ENCODE data around the gene CALD1.
"Not testable (repeated sequence)": the region's sequence is repeated elsewhere in the genome, so short reads cannot be mapped to it uniquely, and the experiment has no call there.

The CALD1 gene

DNA sequence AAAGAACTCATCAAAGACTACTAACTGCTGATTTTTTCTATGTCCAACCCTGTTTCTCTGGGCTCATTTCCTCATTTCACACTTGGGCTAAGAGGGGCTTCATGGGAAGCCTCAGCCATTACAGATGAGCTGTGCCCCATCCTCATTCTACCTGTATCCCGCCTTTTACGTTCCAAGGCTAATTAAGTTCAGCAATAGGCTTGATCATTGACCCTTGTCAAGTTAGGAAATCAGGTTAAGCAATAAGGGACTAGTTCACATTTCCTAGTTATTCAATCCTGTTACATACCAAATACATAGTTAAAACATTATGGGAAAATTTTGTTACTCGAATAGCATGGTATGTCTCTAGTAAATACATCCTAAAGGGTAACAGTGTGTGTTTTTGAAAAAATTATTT, 177.6 kb downstream of the CALD1 start:
- Histone ChIP-seq H3K36me3 (ENCODE audit: control insufficient read depth in 4 of 4, insufficient read depth in 4 of 4, low read length in 3 of 4) (no peaks in the 10 kb centered on the region), H3K4me1 (ENCODE audit: control extremely low read depth in 1 of 4, control insufficient read depth in 4 of 4, insufficient read depth in 4 of 4, low read length in 3 of 4) (no peaks in the 10 kb centered on the region), H3K9me3 (ENCODE audit: control extremely low read depth in 1 of 5, control insufficient read depth in 4 of 5, insufficient read depth in 2 of 5, low read depth in 1 of 5, low read length in 4 of 5) (no peaks in the 10 kb centered on the region), H3K4me3 (ENCODE audit: control insufficient read depth in 1 of 7, extremely low read depth in 1 of 7, insufficient read depth in 4 of 7, low read depth in 2 of 7, low read length in 6 of 7) (no peak overlapping the region), H3K27me3 (replicated peaks in 2 of 5; ENCODE audit: control insufficient read depth in 4 of 5, insufficient read depth in 5 of 5, low read length in 4 of 5) (no peaks in the 10 kb centered on the region), H3K27ac (ENCODE audit: insufficient read depth in 1 of 2, low read depth in 1 of 2, low read length in 2 of 2, poor library complexity in 1 of 2, severe bottlenecking in 2 of 2) (no peak overlapping the region)
- no peak for DNase-seq
- ChIA-PET CTCF (no interaction called here), POLR2A (no interaction called here)
- WGBS (ENCODE audit: insufficient coverage): no CpG with 5 or more reads among the region's 3 CpGs

DNA sequence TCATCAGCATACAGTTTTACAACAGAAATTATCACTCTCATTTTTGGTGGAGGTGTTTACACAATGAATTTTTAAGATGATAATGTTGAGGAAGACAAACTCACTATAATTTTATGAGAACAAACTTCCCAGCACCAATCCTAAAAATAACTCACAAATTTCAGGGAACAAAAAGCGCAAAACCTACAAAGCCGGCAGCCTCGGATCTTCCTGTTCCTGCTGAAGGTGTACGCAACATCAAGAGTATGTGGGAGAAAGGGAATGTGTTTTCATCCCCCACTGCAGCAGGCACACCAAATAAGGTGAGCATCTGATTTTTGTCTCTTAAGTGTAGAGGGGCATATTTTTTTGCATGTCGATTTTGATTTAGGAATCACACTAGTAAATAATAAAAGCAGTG, 180.4 kb downstream of the CALD1 start:
- no peak overlapping the region for H3K27ac ChIP-seq (ENCODE audit: insufficient read depth in 1 of 2, low read depth in 1 of 2, low read length in 2 of 2, poor library complexity in 1 of 2, severe bottlenecking in 2 of 2)
- WGBS (ENCODE audit: insufficient coverage): 95% methylated on average over 3 of the region's 5 CpGs
- no peaks in the 10 kb centered on the region for H3K27me3 ChIP-seq (replicated peaks in 2 of 5; ENCODE audit: control insufficient read depth in 4 of 5, insufficient read depth in 5 of 5, low read length in 4 of 5)
- ChIA-PET CTCF (interaction anchor here (0.8 to 1.7 kb wide), 2 partner anchors 9 to 26 kb away, joined by 3 to 6 read pairs; partner anchors contain the start of gene AGBL3), POLR2A (interaction anchor here (0.7 kb wide), 1 partner anchor 177 kb away, joined by 3 read pairs; no protein-coding TSS in a partner anchor)
- DNase-seq: no peak
- H3K4me1 ChIP-seq (ENCODE audit: control extremely low read depth in 1 of 4, control insufficient read depth in 4 of 4, insufficient read depth in 4 of 4, low read length in 3 of 4): no peaks in the 10 kb centered on the region
- no peaks in the 10 kb centered on the region for H3K36me3 ChIP-seq (ENCODE audit: control insufficient read depth in 4 of 4, insufficient read depth in 4 of 4, low read length in 3 of 4)
- no peaks in the 10 kb centered on the region for H3K9me3 ChIP-seq (ENCODE audit: control extremely low read depth in 1 of 5, control insufficient read depth in 4 of 5, insufficient read depth in 2 of 5, low read depth in 1 of 5, low read length in 4 of 5)
- no peak overlapping the region for H3K4me3 ChIP-seq (ENCODE audit: control insufficient read depth in 1 of 7, extremely low read depth in 1 of 7, insufficient read depth in 4 of 7, low read depth in 2 of 7, low read length in 6 of 7)

DNA sequence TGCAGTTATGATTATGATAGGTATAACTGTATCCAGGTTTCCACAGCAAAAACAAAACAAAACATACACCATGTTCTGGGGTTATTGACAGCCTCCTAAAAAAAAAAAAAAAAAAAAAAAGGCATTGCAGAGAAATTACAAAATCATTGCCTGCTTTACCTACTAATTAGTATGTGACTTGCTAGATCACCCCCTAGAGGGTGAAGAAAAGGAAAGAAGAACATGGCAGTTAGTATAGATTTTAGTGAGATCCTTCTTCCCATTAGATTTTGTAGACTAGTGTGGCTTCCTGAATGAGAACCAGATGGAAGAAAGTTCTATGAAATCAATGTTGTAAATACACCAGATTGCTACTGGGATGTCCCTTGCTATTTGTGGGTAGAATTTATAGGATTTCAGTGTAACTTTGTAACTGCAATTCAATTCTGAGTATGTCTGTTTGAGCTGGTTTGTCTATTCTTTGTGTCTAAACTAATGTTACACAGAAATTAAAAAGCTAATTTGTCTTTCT, 182.9 kb downstream of the CALD1 start:
- Histone ChIP-seq H3K27ac (ENCODE audit: insufficient read depth in 1 of 2, low read depth in 1 of 2, low read length in 2 of 2, poor library complexity in 1 of 2, severe bottlenecking in 2 of 2) (no peak overlapping the region), H3K4me3 (ENCODE audit: control insufficient read depth in 1 of 7, extremely low read depth in 1 of 7, insufficient read depth in 4 of 7, low read depth in 2 of 7, low read length in 6 of 7) (no peak overlapping the region), H3K36me3 (ENCODE audit: control insufficient read depth in 4 of 4, insufficient read depth in 4 of 4, low read length in 3 of 4) (no peaks in the 10 kb centered on the region), H3K27me3 (replicated peaks in 2 of 5; ENCODE audit: control insufficient read depth in 4 of 5, insufficient read depth in 5 of 5, low read length in 4 of 5) (no peaks in the 10 kb centered on the region), H3K9me3 (ENCODE audit: control extremely low read depth in 1 of 5, control insufficient read depth in 4 of 5, insufficient read depth in 2 of 5, low read depth in 1 of 5, low read length in 4 of 5) (no peaks in the 10 kb centered on the region), H3K4me1 (ENCODE audit: control extremely low read depth in 1 of 4, control insufficient read depth in 4 of 4, insufficient read depth in 4 of 4, low read length in 3 of 4) (no peaks in the 10 kb centered on the region)
- ChIA-PET CTCF (no interaction called here), POLR2A (no interaction called here)
- DNase-seq: peak in 2 of 3 donors; percentile 21 to 37

DNA sequence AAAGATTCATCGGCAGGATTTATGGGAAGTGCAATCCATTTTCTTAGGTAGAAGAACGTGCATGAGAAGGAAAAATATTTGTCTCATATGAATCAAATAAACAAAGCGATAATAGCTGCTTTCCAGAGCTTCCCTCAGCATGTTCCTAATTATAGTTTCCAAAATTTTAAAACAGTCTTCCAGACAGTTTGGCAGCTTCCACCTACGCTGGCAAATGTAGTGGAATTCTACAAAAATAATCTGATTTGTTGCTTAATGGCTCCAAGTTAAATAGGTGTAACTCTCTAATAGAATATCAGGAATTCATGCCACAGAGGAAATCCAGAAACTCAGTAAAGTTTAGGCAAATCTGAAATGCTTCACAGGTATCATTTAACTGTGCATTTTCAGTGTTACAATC, 183.6 kb downstream of the CALD1 start:
- Histone ChIP-seq H3K27me3 (replicated peaks in 2 of 5; ENCODE audit: control insufficient read depth in 4 of 5, insufficient read depth in 5 of 5, low read length in 4 of 5) (no peaks in the 10 kb centered on the region), H3K27ac (ENCODE audit: insufficient read depth in 1 of 2, low read depth in 1 of 2, low read length in 2 of 2, poor library complexity in 1 of 2, severe bottlenecking in 2 of 2) (no peak overlapping the region), H3K4me1 (ENCODE audit: control extremely low read depth in 1 of 4, control insufficient read depth in 4 of 4, insufficient read depth in 4 of 4, low read length in 3 of 4) (no peaks in the 10 kb centered on the region), H3K9me3 (ENCODE audit: control extremely low read depth in 1 of 5, control insufficient read depth in 4 of 5, insufficient read depth in 2 of 5, low read depth in 1 of 5, low read length in 4 of 5) (no peaks in the 10 kb centered on the region), H3K36me3 (ENCODE audit: control insufficient read depth in 4 of 4, insufficient read depth in 4 of 4, low read length in 3 of 4) (no peaks in the 10 kb centered on the region), H3K4me3 (ENCODE audit: control insufficient read depth in 1 of 7, extremely low read depth in 1 of 7, insufficient read depth in 4 of 7, low read depth in 2 of 7, low read length in 6 of 7) (no peak overlapping the region)
- WGBS (ENCODE audit: insufficient coverage): 100% methylated on average over 1 of the region's 4 CpGs
- DNase-seq: no peak
- POLR2A ChIA-PET: no interaction called here
- CTCF ChIA-PET: no interaction called here

DNA sequence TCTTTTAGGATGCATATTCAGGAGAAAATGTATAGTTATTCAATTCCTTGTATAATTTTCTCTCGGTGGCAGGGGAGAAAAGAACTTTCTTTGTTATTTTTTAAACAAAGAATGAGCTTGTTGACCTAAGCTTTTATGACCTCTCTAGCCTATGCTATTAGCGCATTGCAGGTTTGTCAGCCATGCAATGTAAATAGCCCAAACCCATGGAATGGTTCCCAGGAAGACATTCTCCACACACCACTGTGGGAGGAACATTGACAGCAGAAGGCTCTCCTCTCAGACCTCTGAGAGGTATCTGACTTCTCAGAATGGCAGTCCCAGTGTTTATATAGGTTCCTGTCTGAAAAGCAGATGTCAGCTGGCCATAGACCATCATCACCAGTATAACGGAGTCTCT, 187.3 kb downstream of the CALD1 start:
- Histone ChIP-seq H3K36me3 (ENCODE audit: control insufficient read depth in 4 of 4, insufficient read depth in 4 of 4, low read length in 3 of 4) (no peaks in the 10 kb centered on the region), H3K27ac (ENCODE audit: insufficient read depth in 1 of 2, low read depth in 1 of 2, low read length in 2 of 2, poor library complexity in 1 of 2, severe bottlenecking in 2 of 2) (no peak overlapping the region), H3K9me3 (ENCODE audit: control extremely low read depth in 1 of 5, control insufficient read depth in 4 of 5, insufficient read depth in 2 of 5, low read depth in 1 of 5, low read length in 4 of 5) (no peaks in the 10 kb centered on the region), H3K4me1 (ENCODE audit: control extremely low read depth in 1 of 4, control insufficient read depth in 4 of 4, insufficient read depth in 4 of 4, low read length in 3 of 4) (no peaks in the 10 kb centered on the region), H3K4me3 (ENCODE audit: control insufficient read depth in 1 of 7, extremely low read depth in 1 of 7, insufficient read depth in 4 of 7, low read depth in 2 of 7, low read length in 6 of 7) (no peak overlapping the region), H3K27me3 (replicated peaks in 2 of 5; ENCODE audit: control insufficient read depth in 4 of 5, insufficient read depth in 5 of 5, low read length in 4 of 5) (no peaks in the 10 kb centered on the region)
- no peak for DNase-seq
- POLR2A ChIA-PET: no interaction called here
- CTCF ChIA-PET: interaction anchor here (1.6 kb wide), 1 partner anchor 10 kb away, joined by 3 read pairs; no protein-coding TSS in a partner anchor
- 100% methylated on average over 1 of the region's 3 CpGs for WGBS (ENCODE audit: insufficient coverage)

DNA sequence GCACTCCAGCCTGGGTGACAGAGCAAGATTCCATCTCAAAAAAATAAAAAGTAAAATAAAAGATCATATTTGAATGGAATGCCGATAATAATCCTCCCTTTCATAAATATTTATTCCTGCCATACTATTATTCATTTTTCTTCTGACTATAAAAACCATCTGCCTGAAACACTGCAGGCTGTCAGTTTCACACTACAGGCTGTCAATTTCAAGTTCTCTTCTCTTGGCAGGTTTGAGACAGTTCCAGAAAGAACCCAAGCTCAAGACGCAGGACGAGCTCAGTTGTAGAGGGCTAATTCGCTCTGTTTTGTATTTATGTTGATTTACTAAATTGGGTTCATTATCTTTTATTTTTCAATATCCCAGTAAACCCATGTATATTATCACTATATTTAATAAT, 188.7 kb downstream of the CALD1 start:
- no peak overlapping the region for H3K4me3 ChIP-seq (ENCODE audit: control insufficient read depth in 1 of 7, extremely low read depth in 1 of 7, insufficient read depth in 4 of 7, low read depth in 2 of 7, low read length in 6 of 7)
- ChIA-PET POLR2A (no interaction called here), CTCF (interaction anchor here (1.6 kb wide), 1 partner anchor 9 kb away, joined by 3 read pairs; no protein-coding TSS in a partner anchor)
- WGBS (ENCODE audit: insufficient coverage): no CpG with 5 or more reads among the region's 4 CpGs
- no peaks in the 10 kb centered on the region for H3K4me1 ChIP-seq (ENCODE audit: control extremely low read depth in 1 of 4, control insufficient read depth in 4 of 4, insufficient read depth in 4 of 4, low read length in 3 of 4)
- H3K27me3 ChIP-seq (replicated peaks in 2 of 5; ENCODE audit: control insufficient read depth in 4 of 5, insufficient read depth in 5 of 5, low read length in 4 of 5): no peaks in the 10 kb centered on the region
- no peaks in the 10 kb centered on the region for H3K9me3 ChIP-seq (ENCODE audit: control extremely low read depth in 1 of 5, control insufficient read depth in 4 of 5, insufficient read depth in 2 of 5, low read depth in 1 of 5, low read length in 4 of 5)
- H3K36me3 ChIP-seq (ENCODE audit: control insufficient read depth in 4 of 4, insufficient read depth in 4 of 4, low read length in 3 of 4): no peaks in the 10 kb centered on the region
- no peak for DNase-seq
- H3K27ac ChIP-seq (ENCODE audit: insufficient read depth in 1 of 2, low read depth in 1 of 2, low read length in 2 of 2, poor library complexity in 1 of 2, severe bottlenecking in 2 of 2): no peak overlapping the region

DNA sequence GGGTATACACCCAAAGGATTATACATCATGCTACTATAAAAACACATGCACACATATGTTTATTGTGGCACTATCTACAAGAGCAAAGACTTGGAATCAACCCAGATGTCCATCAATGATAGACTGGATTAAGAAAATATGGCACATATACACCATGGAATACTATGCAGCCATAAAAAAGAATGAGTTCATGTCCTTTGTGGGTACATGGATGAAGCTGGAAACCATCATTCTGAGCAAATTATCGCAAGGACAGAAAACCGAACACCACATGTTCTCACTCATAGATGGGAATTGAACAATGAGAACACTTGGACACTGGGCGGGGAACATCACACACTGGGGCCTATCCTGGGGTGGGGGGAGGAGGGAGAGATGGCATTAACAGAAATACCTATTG, 202.2 kb downstream of the CALD1 start:
- H3K9me3 ChIP-seq (ENCODE audit: control extremely low read depth in 1 of 5, control insufficient read depth in 4 of 5, insufficient read depth in 2 of 5, low read depth in 1 of 5, low read length in 4 of 5); H3K4me1 ChIP-seq (ENCODE audit: control extremely low read depth in 1 of 4, control insufficient read depth in 4 of 4, insufficient read depth in 4 of 4, low read length in 3 of 4); H3K4me3 ChIP-seq (ENCODE audit: control insufficient read depth in 1 of 7, extremely low read depth in 1 of 7, insufficient read depth in 4 of 7, low read depth in 2 of 7, low read length in 6 of 7); H3K27ac ChIP-seq (ENCODE audit: insufficient read depth in 1 of 2, low read depth in 1 of 2, low read length in 2 of 2, poor library complexity in 1 of 2, severe bottlenecking in 2 of 2); H3K27me3 ChIP-seq (replicated peaks in 2 of 5; ENCODE audit: control insufficient read depth in 4 of 5, insufficient read depth in 5 of 5, low read length in 4 of 5); CTCF ChIA-PET; H3K36me3 ChIP-seq (ENCODE audit: control insufficient read depth in 4 of 4, insufficient read depth in 4 of 4, low read length in 3 of 4); POLR2A ChIA-PET; DNase-seq: not testable (repeated sequence)
- WGBS (ENCODE audit: insufficient coverage): 98% methylated on average over 3 of the region's 3 CpGs
